HCT116 (cell line): ENCODE data around the gene MRPS23. TPM values are rescaled to one million over a fixed set of nuclear protein-coding genes. Genes with fewer than 3 reads are reported as not detected.
A peak's percentile ranks its signal among the peaks of the same experiment; 100 is the strongest.

Experiments
- ATAC-seq: fragments of 200-7000 bp; cut with Tn5 transposase; 2 replicates; pipeline ENCODE4 v1.9.1; 2020; ENCODE audit warnings: mild to moderate bottlenecking, moderate library complexity
- BruUV-seq: library from RNA; stranded (reverse); fragments of 400-500 nt; replicated peaks from 2 replicates; lab custom pipeline; 2021; lab: Mats Ljungman, UMichigan
- CTCF ChIA-PET: fragments of 300-600 bp; sonication (Branson Sonifier 250); formaldehyde crosslinking; loops from one replicate; lab custom pipeline; 2021; ENCODE audit warnings: antibody characterized with exemption; lab: Charles Lee
- POLR2A ChIA-PET: fragments of 300-600, 350-600 bp; sonication (Branson Sonifier 250); formaldehyde crosslinking; loops from one replicate; lab custom pipeline; 2021; ENCODE audit warnings: antibody characterized with exemption; lab: Charles Lee
- RAD21 ChIA-PET, 2 experiments: fragments of 300-600 bp; sonication (Branson Sonifier 250); formaldehyde crosslinking; loops; one replicate each; lab custom pipeline; 2023; ENCODE audit warnings: low total read pairs in 2 of 2; ENCODE audit not compliant: uncharacterized antibody in 2 of 2, unreplicated experiment in 2 of 2, low non-redundant PET in 1 of 2; lab: Charles Lee
- DNase-seq: peaks from one replicate; pipeline ENCODE4 v3.0.0-alpha.2; 2010; ENCODE audit warnings: low read depth, low spot score
- H2AFZ ChIP-seq: fragments of 200-600 bp; shearing (Covaris generic), sonication (generic); 2 replicates; pipeline ENCODE4 v1.6.1; 2017; ENCODE audit warnings: low read depth, mixed run types, mixed read lengths, antibody characterized with exemption, low read length; ENCODE audit not compliant: poor library complexity, severe bottlenecking
- H3K27ac ChIP-seq: 2 replicates; pipeline ENCODE4 v1.5.1; 2012; ENCODE audit warnings: low read depth, low read length
- H3K27me3 ChIP-seq: fragments of 200-600 bp; sonication (generic); 2 replicates; pipeline ENCODE4 v1.6.1; 2016; ENCODE audit warnings: mixed run types, low read length, mixed read lengths; ENCODE audit not compliant: insufficient read depth
- H3K36me3 ChIP-seq, 2 experiments: fragments of 200-500 bp in 1 of 2; fragments of 200-600 bp in 1 of 2; sonication (Bioruptor generic) in 1 of 2; sonication (generic) in 1 of 2; 2 replicates each; pipeline versions ENCODE4 v1.5.1 to v1.6.1; 2014 to 2016; ENCODE audit warnings: low read length in 2 of 2, inconsistent platforms in 1 of 2, mixed read lengths in 1 of 2, mixed run types in 1 of 2; ENCODE audit not compliant: insufficient read depth in 2 of 2, control insufficient read depth in 1 of 2
- H3K4me1 ChIP-seq, 2 experiments: fragments of 200-600 bp in 1 of 2; sonication (generic) in 1 of 2; 2 replicates each; pipeline versions ENCODE4 v1.5.1 to v1.6.1; 2012 to 2017; ENCODE audit warnings: low read length in 2 of 2, inconsistent platforms in 1 of 2, mild to moderate bottlenecking in 1 of 2, mixed read lengths in 1 of 2, mixed run types in 1 of 2, moderate library complexity in 1 of 2; ENCODE audit not compliant: insufficient read depth in 2 of 2, control insufficient read depth in 1 of 2
- H3K4me2 ChIP-seq: fragments of 200-600 bp; sonication (generic); 2 replicates; pipeline ENCODE4 v1.6.1; 2017; ENCODE audit warnings: mixed run types, low read length, mixed read lengths
- H3K4me3 ChIP-seq, 2 experiments: fragments of 200-600 bp in 1 of 2; sonication (generic) in 1 of 2; replicated peaks in 1 of 2; 2 replicates each; pipeline ENCODE4 v1.5.1; 2011 to 2016; ENCODE audit warnings: low read length in 2 of 2, control low read depth in 1 of 2, low read depth in 1 of 2, mild to moderate bottlenecking in 1 of 2, mixed read lengths in 1 of 2, mixed run types in 1 of 2
- H3K79me2 ChIP-seq: fragments of 200-600 bp; sonication (generic); 2 replicates; pipeline ENCODE4 v1.6.1; 2017; ENCODE audit warnings: mild to moderate bottlenecking, mixed run types, low read length, moderate library complexity, mixed read lengths; ENCODE audit not compliant: insufficient read depth
- H3K9ac ChIP-seq: fragments of 200-600 bp; sonication (generic); 2 replicates; pipeline ENCODE4 v1.6.1; 2016; ENCODE audit warnings: low read length, mixed read lengths
- H3K9me2 ChIP-seq: fragments of 200-600 bp; sonication (generic), shearing (Covaris generic); 2 replicates; pipeline ENCODE4 v1.6.1; 2017; ENCODE audit warnings: mixed run types, mild to moderate bottlenecking, moderate library complexity; ENCODE audit not compliant: insufficient read depth
- H3K9me3 ChIP-seq, 2 experiments: fragments of 200-500 bp in 1 of 2; fragments of 200-600 bp in 1 of 2; sonication (Bioruptor generic) in 1 of 2; sonication (generic) in 1 of 2; 2 replicates each; pipeline ENCODE4 v1.6.1; 2014 to 2017; ENCODE audit warnings: low read length in 2 of 2, mixed read lengths in 2 of 2, inconsistent platforms in 1 of 2, low read depth in 1 of 2, mild to moderate bottlenecking in 1 of 2, mixed run types in 1 of 2, moderate library complexity in 1 of 2; ENCODE audit not compliant: control insufficient read depth in 1 of 2, insufficient read depth in 1 of 2
- H4K20me1 ChIP-seq: fragments of 200-600 bp; sonication (generic), shearing (Covaris generic); 2 replicates; pipeline ENCODE4 v1.6.1; 2017; ENCODE audit warnings: mixed run types, mild to moderate bottlenecking, moderate library complexity; ENCODE audit not compliant: insufficient read depth
- CBX3 ChIP-seq: IDR thresholded peaks from 2 replicates; pipeline ENCODE4 v1.6.1; 2012; ENCODE audit warnings: low read depth
- CEBPB ChIP-seq: IDR thresholded peaks from 2 replicates; pipeline ENCODE4 v1.6.1; 2012; ENCODE audit warnings: low read depth
- EGR1 ChIP-seq: IDR thresholded peaks from 2 replicates; pipeline ENCODE4 v1.6.1; 2012; ENCODE audit warnings: low read depth
- EZH2 ChIP-seq: fragments of 200-600 bp; sonication (generic); IDR thresholded peaks from 2 replicates; pipeline ENCODE4 v1.6.1; 2017; ENCODE audit warnings: antibody characterized with exemption, mixed run types
- FOSL1 ChIP-seq: IDR thresholded peaks from 2 replicates; pipeline ENCODE4 v1.6.1; 2012; ENCODE audit warnings: low read depth
- POLR2A ChIP-seq: IDR thresholded peaks from 2 replicates; pipeline ENCODE4 v1.7.0; 2011; ENCODE audit warnings: borderline replicate concordance; ENCODE audit not compliant: insufficient read depth, insufficient read length; ENCODE audit errors: extremely low read depth
- YY1 ChIP-seq: IDR thresholded peaks from 2 replicates; pipeline ENCODE4 v1.6.1; 2011; ENCODE audit warnings: low read length, low read depth, moderate library complexity, mild to moderate bottlenecking; ENCODE audit not compliant: insufficient replicate concordance; ENCODE audit errors: extremely low read depth
- intact Hi-C: fragments of 100-400 bp; cut with micrococcal nuclease; formaldehyde crosslinking; loops from 2 replicates; pipeline ENCODE4 v1.10.0; 2022
- total RNA-seq: library from RNA; stranded (reverse); gene quantifications from one replicate; pipeline ENCODE4 v1.2.1, GENCODE V29; 2021; ENCODE audit not compliant: unreplicated experiment
- TF ChIP-seq, protein P1 (sequence below): IDR thresholded peaks from 2 replicates; pipeline ENCODE4 v1.6.1; 2012; ENCODE audit warnings: low read depth
- TF ChIP-seq, protein P2 (sequence below): IDR thresholded peaks from 2 replicates; pipeline ENCODE4 v1.6.1; 2011; ENCODE audit warnings: mild to moderate bottlenecking, low read length, moderate library complexity; ENCODE audit not compliant: insufficient replicate concordance; ENCODE audit errors: extremely low read depth

Gene MRPS23
- total RNA-seq, 1 experiment from 2014 or later: 109 TPM

- POLR2A ChIA-PET: interaction anchor here (0.9 to 1.5 kb wide), 3 partner anchors 14 to 208 kb away, joined by 3 to 4 read pairs (median 3); partner anchors contain the start of gene DYNLL2
- RAD21 ChIA-PET: interaction anchor here (0.6 to 1.9 kb wide), 8 partner anchors 14 to 216 kb away, joined by 3 to 10 read pairs (median 3); partner anchors contain the start of gene VEZF1 (in 1 of the 2)
- Histone ChIP-seq H3K4me3 (peak overlapping the region; percentile 17 to 45), H2AFZ (no peak overlapping the region), H3K9me2 (no peaks in the 10 kb centered on the region), H3K4me2 (peak overlapping the region; percentile 86), H3K9ac (peak overlapping the region; percentile 72), H3K4me1 (peaks cover 71 to 98% of the 10 kb centered on the region in 2 experiments), H3K27ac (peak overlapping the region; percentile 68), H3K9me3 (no peaks in the 10 kb centered on the region), H3K36me3 (peaks cover 2 to 41% of the 10 kb centered on the region in 2 experiments; a peak in 2 of 4 replicates), H4K20me1 (no peaks in the 10 kb centered on the region), H3K79me2 (peaks cover 4% of the 10 kb centered on the region; the same call in 1 of the 2 replicates), H3K27me3 (no peaks in the 10 kb centered on the region)
- CTCF ChIA-PET: interaction anchor here (1.0 to 4.3 kb wide), 10 partner anchors 16 to 298 kb away, joined by 3 to 28 read pairs (median 6); no protein-coding TSS in a partner anchor
- TF ChIP-seq YY1 (no peak), POLR2A (no peak), CBX3 (no peak), CEBPB (no peak), EGR1 (no peak), EZH2 (no peak), FOSL1 (no peak)
- TF ChIP-seq, protein P1, sequence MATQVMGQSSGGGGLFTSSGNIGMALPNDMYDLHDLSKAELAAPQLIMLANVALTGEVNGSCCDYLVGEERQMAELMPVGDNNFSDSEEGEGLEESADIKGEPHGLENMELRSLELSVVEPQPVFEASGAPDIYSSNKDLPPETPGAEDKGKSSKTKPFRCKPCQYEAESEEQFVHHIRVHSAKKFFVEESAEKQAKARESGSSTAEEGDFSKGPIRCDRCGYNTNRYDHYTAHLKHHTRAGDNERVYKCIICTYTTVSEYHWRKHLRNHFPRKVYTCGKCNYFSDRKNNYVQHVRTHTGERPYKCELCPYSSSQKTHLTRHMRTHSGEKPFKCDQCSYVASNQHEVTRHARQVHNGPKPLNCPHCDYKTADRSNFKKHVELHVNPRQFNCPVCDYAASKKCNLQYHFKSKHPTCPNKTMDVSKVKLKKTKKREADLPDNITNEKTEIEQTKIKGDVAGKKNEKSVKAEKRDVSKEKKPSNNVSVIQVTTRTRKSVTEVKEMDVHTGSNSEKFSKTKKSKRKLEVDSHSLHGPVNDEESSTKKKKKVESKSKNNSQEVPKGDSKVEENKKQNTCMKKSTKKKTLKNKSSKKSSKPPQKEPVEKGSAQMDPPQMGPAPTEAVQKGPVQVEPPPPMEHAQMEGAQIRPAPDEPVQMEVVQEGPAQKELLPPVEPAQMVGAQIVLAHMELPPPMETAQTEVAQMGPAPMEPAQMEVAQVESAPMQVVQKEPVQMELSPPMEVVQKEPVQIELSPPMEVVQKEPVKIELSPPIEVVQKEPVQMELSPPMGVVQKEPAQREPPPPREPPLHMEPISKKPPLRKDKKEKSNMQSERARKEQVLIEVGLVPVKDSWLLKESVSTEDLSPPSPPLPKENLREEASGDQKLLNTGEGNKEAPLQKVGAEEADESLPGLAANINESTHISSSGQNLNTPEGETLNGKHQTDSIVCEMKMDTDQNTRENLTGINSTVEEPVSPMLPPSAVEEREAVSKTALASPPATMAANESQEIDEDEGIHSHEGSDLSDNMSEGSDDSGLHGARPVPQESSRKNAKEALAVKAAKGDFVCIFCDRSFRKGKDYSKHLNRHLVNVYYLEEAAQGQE: no peak
- TF ChIP-seq, protein P2, sequence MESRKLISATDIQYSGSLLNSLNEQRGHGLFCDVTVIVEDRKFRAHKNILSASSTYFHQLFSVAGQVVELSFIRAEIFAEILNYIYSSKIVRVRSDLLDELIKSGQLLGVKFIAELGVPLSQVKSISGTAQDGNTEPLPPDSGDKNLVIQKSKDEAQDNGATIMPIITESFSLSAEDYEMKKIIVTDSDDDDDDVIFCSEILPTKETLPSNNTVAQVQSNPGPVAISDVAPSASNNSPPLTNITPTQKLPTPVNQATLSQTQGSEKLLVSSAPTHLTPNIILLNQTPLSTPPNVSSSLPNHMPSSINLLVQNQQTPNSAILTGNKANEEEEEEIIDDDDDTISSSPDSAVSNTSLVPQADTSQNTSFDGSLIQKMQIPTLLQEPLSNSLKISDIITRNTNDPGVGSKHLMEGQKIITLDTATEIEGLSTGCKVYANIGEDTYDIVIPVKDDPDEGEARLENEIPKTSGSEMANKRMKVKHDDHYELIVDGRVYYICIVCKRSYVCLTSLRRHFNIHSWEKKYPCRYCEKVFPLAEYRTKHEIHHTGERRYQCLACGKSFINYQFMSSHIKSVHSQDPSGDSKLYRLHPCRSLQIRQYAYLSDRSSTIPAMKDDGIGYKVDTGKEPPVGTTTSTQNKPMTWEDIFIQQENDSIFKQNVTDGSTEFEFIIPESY: no peak
- DNase-seq (no peak), ATAC-seq (no peak)
- no TSS peak for BruUV-seq
- intact Hi-C loops: loop anchor here (5.0 kb wide), 1 partner anchor 113 kb away; the partner anchor contains the start of gene VEZF1
These were observed 24.8 kb upstream of the MRPS23 start for GRCh38 chr17:57874434-57875289.
